VCaP (cell line): ENCODE data around the gene KCTD14.

Experiments used
- H3K27ac ChIP-seq: fragments of 450-650 bp; 2 replicates; pipeline ENCODE4 v1.5.1; 2017
- TF ChIP-seq, protein P1 (sequence below): fragments of 450-650 bp; conservative IDR thresholded peaks from 2 replicates; pipeline ENCODE4 v1.5.1; 2017; ENCODE audit warnings: mild to moderate bottlenecking, moderate library complexity

The KCTD14 gene

DNA sequence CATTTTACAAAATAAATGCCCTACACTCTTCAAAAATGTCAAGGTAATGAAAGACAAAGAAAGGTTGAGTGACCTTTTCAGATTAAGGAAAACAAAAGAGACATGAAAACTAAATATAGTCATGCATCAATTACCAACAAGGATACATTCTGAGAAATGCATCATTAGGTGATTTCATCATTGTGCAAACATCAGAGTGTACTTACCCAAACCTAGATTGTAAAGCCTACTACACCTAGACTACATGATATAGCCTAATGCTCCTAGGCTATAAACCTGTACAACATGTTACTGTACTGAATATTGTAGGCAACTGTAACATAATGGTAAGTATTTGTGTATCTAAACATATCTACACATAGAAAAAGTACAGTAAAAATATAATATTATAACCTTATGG, 55.3 kb downstream of the KCTD14 start:
- H3K27ac ChIP-seq, result no peak overlapping the region
- TF ChIP-seq, protein P1, sequence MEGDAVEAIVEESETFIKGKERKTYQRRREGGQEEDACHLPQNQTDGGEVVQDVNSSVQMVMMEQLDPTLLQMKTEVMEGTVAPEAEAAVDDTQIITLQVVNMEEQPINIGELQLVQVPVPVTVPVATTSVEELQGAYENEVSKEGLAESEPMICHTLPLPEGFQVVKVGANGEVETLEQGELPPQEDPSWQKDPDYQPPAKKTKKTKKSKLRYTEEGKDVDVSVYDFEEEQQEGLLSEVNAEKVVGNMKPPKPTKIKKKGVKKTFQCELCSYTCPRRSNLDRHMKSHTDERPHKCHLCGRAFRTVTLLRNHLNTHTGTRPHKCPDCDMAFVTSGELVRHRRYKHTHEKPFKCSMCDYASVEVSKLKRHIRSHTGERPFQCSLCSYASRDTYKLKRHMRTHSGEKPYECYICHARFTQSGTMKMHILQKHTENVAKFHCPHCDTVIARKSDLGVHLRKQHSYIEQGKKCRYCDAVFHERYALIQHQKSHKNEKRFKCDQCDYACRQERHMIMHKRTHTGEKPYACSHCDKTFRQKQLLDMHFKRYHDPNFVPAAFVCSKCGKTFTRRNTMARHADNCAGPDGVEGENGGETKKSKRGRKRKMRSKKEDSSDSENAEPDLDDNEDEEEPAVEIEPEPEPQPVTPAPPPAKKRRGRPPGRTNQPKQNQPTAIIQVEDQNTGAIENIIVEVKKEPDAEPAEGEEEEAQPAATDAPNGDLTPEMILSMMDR, result no peak

DNA sequence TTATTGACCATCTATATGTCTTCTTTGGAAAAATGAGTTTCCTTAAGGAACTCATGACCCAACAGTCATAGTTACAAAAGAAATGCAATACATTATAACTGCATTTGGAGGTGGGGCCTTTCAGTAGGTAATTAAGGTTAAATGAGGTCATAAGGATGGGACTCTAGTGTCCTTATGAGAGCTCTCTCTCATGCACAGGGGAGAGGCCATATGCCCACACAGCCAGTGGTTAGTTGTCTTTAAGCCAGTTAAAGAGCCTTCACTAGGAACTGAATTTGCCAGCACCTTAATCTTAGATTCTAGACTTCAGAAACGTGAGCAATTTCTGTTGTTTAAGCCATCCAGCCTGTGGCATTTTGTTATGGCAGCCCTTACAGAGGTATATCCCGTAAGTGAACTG, 56.0 kb downstream of the KCTD14 start:
- H3K27ac ChIP-seq, result no peak overlapping the region
- TF ChIP-seq, protein P1, result no peak

GRCh38 chr11:77966338-77966737, 56.7 kb downstream of the KCTD14 start:
- no peak overlapping the region for H3K27ac ChIP-seq
- TF ChIP-seq, protein P1, result no peak
